ENCODE measurements around the gene ATF2. TPM values are rescaled to one million over a fixed set of nuclear protein-coding genes. Genes with fewer than 3 reads are reported as not detected.

The ATF2 gene
- total and polyA plus RNA-seq, 2 of the 13 experiments (the other 11 are each of a cell fraction or from before 2014, with no cell fraction given) = 91.6 to 95.1 TPM

DNA sequence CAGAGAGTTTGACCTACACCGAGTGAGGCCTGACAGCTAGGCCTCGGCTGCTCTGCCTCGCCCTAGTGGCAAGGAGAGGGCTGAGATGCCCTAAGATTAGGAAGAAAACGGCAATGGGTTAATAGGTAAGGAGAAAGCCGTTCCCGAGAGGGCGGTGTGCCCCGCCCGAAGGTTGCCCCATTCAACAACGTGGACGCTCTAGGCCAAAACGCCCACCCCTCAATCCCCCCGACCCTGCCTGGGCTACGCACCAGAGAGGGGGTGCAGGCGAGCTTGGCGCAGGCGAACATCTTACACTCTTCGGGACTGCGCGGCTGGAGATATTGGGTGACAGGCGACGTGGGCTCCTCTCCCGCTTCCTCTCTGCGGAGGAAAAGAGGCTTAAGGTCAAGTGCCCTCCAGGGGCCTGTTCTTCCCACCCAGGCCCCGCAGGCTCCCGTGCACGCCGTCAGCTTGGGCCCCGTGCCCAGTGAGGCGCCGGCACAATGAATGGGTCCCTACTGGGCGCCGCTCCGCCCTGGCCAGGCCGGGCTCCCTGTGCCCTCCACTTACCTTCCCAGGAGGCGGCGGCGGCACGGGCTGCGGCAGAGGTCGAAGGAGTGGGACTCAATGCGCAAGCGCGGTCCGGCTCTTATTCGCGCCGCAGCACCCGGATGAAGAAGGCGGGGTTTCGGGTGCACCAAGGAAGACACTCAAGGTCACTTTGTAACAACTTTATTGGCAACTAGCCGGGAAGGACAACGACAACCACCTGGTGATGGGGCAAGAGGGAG, 13.3 kb upstream of the ATF2 start, which contains the start of gene ATP5MC3 (continued):
- TF ChIP-seq, protein P1, sequence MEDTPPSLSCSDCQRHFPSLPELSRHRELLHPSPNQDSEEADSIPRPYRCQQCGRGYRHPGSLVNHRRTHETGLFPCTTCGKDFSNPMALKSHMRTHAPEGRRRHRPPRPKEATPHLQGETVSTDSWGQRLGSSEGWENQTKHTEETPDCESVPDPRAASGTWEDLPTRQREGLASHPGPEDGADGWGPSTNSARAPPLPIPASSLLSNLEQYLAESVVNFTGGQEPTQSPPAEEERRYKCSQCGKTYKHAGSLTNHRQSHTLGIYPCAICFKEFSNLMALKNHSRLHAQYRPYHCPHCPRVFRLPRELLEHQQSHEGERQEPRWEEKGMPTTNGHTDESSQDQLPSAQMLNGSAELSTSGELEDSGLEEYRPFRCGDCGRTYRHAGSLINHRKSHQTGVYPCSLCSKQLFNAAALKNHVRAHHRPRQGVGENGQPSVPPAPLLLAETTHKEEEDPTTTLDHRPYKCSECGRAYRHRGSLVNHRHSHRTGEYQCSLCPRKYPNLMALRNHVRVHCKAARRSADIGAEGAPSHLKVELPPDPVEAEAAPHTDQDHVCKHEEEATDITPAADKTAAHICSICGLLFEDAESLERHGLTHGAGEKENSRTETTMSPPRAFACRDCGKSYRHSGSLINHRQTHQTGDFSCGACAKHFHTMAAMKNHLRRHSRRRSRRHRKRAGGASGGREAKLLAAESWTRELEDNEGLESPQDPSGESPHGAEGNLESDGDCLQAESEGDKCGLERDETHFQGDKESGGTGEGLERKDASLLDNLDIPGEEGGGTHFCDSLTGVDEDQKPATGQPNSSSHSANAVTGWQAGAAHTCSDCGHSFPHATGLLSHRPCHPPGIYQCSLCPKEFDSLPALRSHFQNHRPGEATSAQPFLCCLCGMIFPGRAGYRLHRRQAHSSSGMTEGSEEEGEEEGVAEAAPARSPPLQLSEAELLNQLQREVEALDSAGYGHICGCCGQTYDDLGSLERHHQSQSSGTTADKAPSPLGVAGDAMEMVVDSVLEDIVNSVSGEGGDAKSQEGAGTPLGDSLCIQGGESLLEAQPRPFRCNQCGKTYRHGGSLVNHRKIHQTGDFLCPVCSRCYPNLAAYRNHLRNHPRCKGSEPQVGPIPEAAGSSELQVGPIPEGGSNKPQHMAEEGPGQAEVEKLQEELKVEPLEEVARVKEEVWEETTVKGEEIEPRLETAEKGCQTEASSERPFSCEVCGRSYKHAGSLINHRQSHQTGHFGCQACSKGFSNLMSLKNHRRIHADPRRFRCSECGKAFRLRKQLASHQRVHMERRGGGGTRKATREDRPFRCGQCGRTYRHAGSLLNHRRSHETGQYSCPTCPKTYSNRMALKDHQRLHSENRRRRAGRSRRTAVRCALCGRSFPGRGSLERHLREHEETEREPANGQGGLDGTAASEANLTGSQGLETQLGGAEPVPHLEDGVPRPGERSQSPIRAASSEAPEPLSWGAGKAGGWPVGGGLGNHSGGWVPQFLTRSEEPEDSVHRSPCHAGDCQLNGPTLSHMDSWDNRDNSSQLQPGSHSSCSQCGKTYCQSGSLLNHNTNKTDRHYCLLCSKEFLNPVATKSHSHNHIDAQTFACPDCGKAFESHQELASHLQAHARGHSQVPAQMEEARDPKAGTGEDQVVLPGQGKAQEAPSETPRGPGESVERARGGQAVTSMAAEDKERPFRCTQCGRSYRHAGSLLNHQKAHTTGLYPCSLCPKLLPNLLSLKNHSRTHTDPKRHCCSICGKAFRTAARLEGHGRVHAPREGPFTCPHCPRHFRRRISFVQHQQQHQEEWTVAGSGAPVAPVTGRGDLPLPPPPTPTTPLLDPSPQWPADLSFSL (CRISPR knock-in tag; IDR thresholded peaks at IDR 0.05) = no peak
- no peak for TF ChIP-seq NCOA5 (CRISPR knock-in tag; IDR thresholded peaks at IDR 0.05)
- no peak for TF ChIP-seq FOSL1 (CRISPR knock-in tag; IDR thresholded peaks at IDR 0.05; ENCODE audit: borderline replicate concordance)
- 0 out of 2 replicates have a peak, but pooled peaks have one; percentile 11 for TF ChIP-seq JUNB (CRISPR knock-in tag; IDR thresholded peaks at IDR 0.05; ENCODE audit: borderline replicate concordance)
- TF ChIP-seq, protein P2, sequence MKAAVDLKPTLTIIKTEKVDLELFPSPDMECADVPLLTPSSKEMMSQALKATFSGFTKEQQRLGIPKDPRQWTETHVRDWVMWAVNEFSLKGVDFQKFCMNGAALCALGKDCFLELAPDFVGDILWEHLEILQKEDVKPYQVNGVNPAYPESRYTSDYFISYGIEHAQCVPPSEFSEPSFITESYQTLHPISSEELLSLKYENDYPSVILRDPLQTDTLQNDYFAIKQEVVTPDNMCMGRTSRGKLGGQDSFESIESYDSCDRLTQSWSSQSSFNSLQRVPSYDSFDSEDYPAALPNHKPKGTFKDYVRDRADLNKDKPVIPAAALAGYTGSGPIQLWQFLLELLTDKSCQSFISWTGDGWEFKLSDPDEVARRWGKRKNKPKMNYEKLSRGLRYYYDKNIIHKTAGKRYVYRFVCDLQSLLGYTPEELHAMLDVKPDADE (CRISPR knock-in tag; IDR thresholded peaks at IDR 0.05) = peak; percentile 65; the same call in 1 of the 2 replicates
- TF ChIP-seq, protein P3, sequence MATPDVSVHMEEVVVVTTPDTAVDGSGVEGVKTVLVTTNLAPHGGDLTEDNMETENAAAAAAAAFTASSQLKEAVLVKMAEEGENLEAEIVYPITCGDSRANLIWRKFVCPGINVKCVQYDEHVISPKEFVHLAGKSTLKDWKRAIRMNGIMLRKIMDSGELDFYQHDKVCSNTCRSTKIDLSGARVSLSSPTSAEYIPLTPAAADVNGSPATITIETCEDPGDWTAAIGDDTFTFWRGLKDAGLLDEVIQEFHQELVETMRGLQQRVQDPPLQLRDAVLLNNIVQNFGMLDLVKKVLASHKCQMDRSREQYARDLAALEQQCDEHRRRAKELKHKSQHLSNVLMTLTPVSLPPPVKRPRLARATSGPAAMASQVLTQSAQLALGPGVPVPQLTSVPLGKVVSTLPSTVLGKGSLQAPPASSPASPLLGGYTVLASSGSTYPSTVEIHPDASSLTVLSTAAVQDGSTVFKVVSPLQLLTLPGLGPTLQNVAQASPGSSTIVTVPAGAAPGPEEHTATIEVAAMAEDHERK (CRISPR knock-in tag; IDR thresholded peaks at IDR 0.05; ENCODE audit: low read depth) = no peak
- peak; percentile 95 for TF ChIP-seq DR1 (CRISPR knock-in tag; IDR thresholded peaks at IDR 0.05)
- TF ChIP-seq GZF1 (CRISPR knock-in tag; IDR thresholded peaks at IDR 0.05) = peak; percentile 53
- peak; percentile 99 for TF ChIP-seq RBFOX2 (IDR thresholded peaks at IDR 0.05; ENCODE audit: low read depth, low read length)
- no peak for TF ChIP-seq ADNP (CRISPR knock-in tag; IDR thresholded peaks at IDR 0.05)
- TF ChIP-seq KLF6 (CRISPR knock-in tag; IDR thresholded peaks at IDR 0.05) = peak; percentile 66
- TF ChIP-seq, protein P4, sequence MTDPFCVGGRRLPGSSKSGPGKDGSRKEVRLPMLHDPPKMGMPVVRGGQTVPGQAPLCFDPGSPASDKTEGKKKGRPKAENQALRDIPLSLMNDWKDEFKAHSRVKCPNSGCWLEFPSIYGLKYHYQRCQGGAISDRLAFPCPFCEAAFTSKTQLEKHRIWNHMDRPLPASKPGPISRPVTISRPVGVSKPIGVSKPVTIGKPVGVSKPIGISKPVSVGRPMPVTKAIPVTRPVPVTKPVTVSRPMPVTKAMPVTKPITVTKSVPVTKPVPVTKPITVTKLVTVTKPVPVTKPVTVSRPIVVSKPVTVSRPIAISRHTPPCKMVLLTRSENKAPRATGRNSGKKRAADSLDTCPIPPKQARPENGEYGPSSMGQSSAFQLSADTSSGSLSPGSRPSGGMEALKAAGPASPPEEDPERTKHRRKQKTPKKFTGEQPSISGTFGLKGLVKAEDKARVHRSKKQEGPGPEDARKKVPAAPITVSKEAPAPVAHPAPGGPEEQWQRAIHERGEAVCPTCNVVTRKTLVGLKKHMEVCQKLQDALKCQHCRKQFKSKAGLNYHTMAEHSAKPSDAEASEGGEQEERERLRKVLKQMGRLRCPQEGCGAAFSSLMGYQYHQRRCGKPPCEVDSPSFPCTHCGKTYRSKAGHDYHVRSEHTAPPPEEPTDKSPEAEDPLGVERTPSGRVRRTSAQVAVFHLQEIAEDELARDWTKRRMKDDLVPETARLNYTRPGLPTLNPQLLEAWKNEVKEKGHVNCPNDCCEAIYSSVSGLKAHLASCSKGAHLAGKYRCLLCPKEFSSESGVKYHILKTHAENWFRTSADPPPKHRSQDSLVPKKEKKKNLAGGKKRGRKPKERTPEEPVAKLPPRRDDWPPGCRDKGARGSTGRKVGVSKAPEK (CRISPR knock-in tag; IDR thresholded peaks at IDR 0.05; ENCODE audit: borderline replicate concordance) = no peak
- TF ChIP-seq ZNF331 (CRISPR knock-in tag; IDR thresholded peaks at IDR 0.05) = peak; percentile 91
- TF ChIP-seq ZNF672 (CRISPR knock-in tag; IDR thresholded peaks at IDR 0.05) = 0 out of 2 replicates have a peak, but pooled peaks have one; percentile 71
- peak; percentile 88 for TF ChIP-seq ZSCAN9 (CRISPR knock-in tag; IDR thresholded peaks at IDR 0.05; ENCODE audit: borderline replicate concordance)
- TF ChIP-seq, protein P5, sequence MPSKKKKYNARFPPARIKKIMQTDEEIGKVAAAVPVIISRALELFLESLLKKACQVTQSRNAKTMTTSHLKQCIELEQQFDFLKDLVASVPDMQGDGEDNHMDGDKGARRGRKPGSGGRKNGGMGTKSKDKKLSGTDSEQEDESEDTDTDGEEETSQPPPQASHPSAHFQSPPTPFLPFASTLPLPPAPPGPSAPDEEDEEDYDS (CRISPR knock-in tag; IDR thresholded peaks at IDR 0.05) = peak; percentile 98

Data from HepG2 (cell line).